ENCODE data around the gene IGFBP4.

Gene IGFBP4

GRCh38 chr17:40490289-40490853 is 47.1 kb downstream of the IGFBP4 start:
- CTCF ChIA-PET, result interaction anchor here (0.7 to 2.7 kb wide), 4 partner anchors 15 to 70 kb away, joined by 3 to 12 read pairs (median 7); no protein-coding TSS in a partner anchor
- TF ChIP-seq CTCF (conservative IDR thresholded peaks at IDR 0.05; ENCODE audit: low read depth), result no peak
- H3K27ac ChIP-seq, result peak overlapping the region; percentile 100
- POLR2A ChIA-PET (ENCODE audit: low non-redundant PET), result interaction anchor here (0.7 to 1.1 kb wide), 2 partner anchors 11 to 70 kb away, joined by 6 to 8 read pairs; partner anchors contain the start of gene TNS4
- peak; percentile 75 for DNase-seq (ENCODE audit: low spot score)

GRCh38 chr17:40490982-40491381 is 47.7 kb downstream of the IGFBP4 start:
- no peak for TF ChIP-seq CTCF (conservative IDR thresholded peaks at IDR 0.05; ENCODE audit: low read depth)
- H3K27ac ChIP-seq, result peak overlapping the region; percentile 100
- ChIA-PET CTCF (interaction anchor here (1.0 to 2.7 kb wide), 3 partner anchors 15 to 69 kb away, joined by 5 to 12 read pairs (median 9); no protein-coding TSS in a partner anchor), POLR2A (ENCODE audit: low non-redundant PET) (interaction anchor here (0.8 to 1.1 kb wide), 2 partner anchors 9 to 11 kb away, joined by 3 to 8 read pairs; partner anchors contain the start of gene TNS4)
- DNase-seq (ENCODE audit: low spot score), result no peak

- H3K27ac ChIP-seq, result peak overlapping the region; percentile 100
- POLR2A ChIA-PET (ENCODE audit: low non-redundant PET), result interaction anchor here (0.8 kb wide), 1 partner anchor 8 kb away, joined by 3 read pairs; no protein-coding TSS in a partner anchor
- CTCF ChIA-PET, result interaction anchor here (1.0 to 2.7 kb wide), 3 partner anchors 16 to 69 kb away, joined by 5 to 12 read pairs (median 9); no protein-coding TSS in a partner anchor
- DNase-seq (ENCODE audit: low spot score), result no peak
- no peak for TF ChIP-seq CTCF (conservative IDR thresholded peaks at IDR 0.05; ENCODE audit: low read depth)
Measured at GRCh38 chr17:40491486-40491885, 48.2 kb downstream of the IGFBP4 start.

GRCh38 chr17:40493697-40494096 is 50.4 kb downstream of the IGFBP4 start:
- ChIA-PET CTCF (interaction anchor here (0.6 to 0.8 kb wide), 3 partner anchors 14 to 66 kb away, joined by 4 to 7 read pairs (median 5); no protein-coding TSS in a partner anchor), POLR2A (ENCODE audit: low non-redundant PET) (no interaction called here)
- TF ChIP-seq CTCF (conservative IDR thresholded peaks at IDR 0.05; ENCODE audit: low read depth), result no peak
- H3K27ac ChIP-seq, result peak overlapping the region; percentile 100
- no peak for DNase-seq (ENCODE audit: low spot score)

GRCh38 chr17:40495140-40495539 is 51.9 kb downstream of the IGFBP4 start:
- ChIA-PET CTCF (interaction anchor here (1.1 to 1.3 kb wide), 2 partner anchors 38 to 65 kb away, joined by 4 read pairs; no protein-coding TSS in a partner anchor), POLR2A (ENCODE audit: low non-redundant PET) (interaction anchor here (0.6 to 1.3 kb wide), 3 partner anchors 40 to 323 kb away, joined by 3 read pairs; no protein-coding TSS in a partner anchor)
- no peak for DNase-seq (ENCODE audit: low spot score)
- H3K27ac ChIP-seq, result peak overlapping the region; percentile 100
- TF ChIP-seq CTCF (conservative IDR thresholded peaks at IDR 0.05; ENCODE audit: low read depth), result no peak

GRCh38 chr17:40496170-40496569 is 52.9 kb downstream of the IGFBP4 start:
- peak overlapping the region; percentile 100 for H3K27ac ChIP-seq
- CTCF ChIA-PET, result interaction anchor here (0.6 kb wide), 1 partner anchor 56 kb away, joined by 3 read pairs; no protein-coding TSS in a partner anchor
- no peak for DNase-seq (ENCODE audit: low spot score)
- no peak for TF ChIP-seq CTCF (conservative IDR thresholded peaks at IDR 0.05; ENCODE audit: low read depth)
- POLR2A ChIA-PET (ENCODE audit: low non-redundant PET), result interaction anchor here (0.7 to 2.6 kb wide), 3 partner anchors 25 to 324 kb away, joined by 3 to 10 read pairs (median 3); no protein-coding TSS in a partner anchor
